Measurements from ENCODE around the gene FLAD1.

The FLAD1 gene

DNA sequence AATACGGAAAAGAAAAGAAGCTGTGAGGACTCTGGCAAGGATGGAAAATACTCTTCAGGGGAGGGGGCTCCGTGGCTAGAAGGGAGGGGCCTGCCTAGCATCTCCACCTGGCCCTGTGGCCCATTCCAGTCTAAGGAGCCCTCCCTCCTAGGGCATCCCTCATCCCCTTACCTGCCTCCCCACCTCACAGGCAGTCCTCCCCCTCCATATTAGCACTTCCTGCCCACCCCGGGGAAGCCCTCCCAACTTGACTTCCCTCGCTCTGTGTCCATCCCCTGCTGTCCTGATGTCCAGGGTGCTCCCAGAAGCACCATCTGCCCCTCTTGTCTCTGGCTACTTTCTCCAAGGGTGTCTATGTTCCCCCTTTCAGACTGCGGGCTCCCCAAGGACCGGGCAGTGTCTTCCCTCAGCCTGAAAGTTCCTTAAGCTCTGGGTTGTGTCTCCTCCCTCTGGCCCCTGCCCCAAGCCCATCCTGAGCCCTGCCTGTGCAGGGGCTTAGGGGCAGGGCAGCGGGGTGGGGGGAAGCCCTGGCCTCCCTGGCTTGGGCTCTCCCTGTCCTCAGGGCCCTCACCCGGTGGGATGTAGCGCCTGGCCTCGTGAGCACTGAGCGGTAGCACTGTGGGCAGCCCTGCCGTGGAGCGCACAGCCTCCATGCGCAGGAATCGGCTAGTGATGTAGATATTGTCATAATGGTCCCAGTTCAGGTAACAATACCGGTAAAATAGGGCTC lies 46.5 kb downstream of the FLAD1 start:
- H3K4me1 ChIP-seq (ENCODE audit: insufficient read depth, low read length), result no peaks in the 10 kb centered on the region
- no peak overlapping the region for H3K4me3 ChIP-seq (ENCODE audit: low read length)
- H3K36me3 ChIP-seq (ENCODE audit: insufficient read depth, low read depth, low read length), result no peaks in the 10 kb centered on the region
- H3K9me3 ChIP-seq (ENCODE audit: insufficient read depth, low read depth, low read length), result no peaks in the 10 kb centered on the region
- H3K27ac ChIP-seq (ENCODE audit: low read length), result no peak overlapping the region
- no peak overlapping the region for H3K9ac ChIP-seq (ENCODE audit: low read depth, low read length)
- H3K27me3 ChIP-seq (ENCODE audit: insufficient read depth, low read length), result no peaks in the 10 kb centered on the region; the same call in 1 of the 2 replicates

GRCh38 chr1:155030243-155030795 lies 47.2 kb downstream of the FLAD1 start:
- no peaks in the 10 kb centered on the region for H3K4me1 ChIP-seq (ENCODE audit: insufficient read depth, low read length)
- H3K36me3 ChIP-seq (ENCODE audit: insufficient read depth, low read depth, low read length), result no peaks in the 10 kb centered on the region
- no peak overlapping the region for H3K4me3 ChIP-seq (ENCODE audit: low read length)
- H3K9me3 ChIP-seq (ENCODE audit: insufficient read depth, low read depth, low read length), result no peaks in the 10 kb centered on the region
- H3K27ac ChIP-seq (ENCODE audit: low read length), result no peak overlapping the region
- H3K27me3 ChIP-seq (ENCODE audit: insufficient read depth, low read length), result no peaks in the 10 kb centered on the region; the same call in 1 of the 2 replicates
- no peak overlapping the region for H3K9ac ChIP-seq (ENCODE audit: low read depth, low read length)

DNA sequence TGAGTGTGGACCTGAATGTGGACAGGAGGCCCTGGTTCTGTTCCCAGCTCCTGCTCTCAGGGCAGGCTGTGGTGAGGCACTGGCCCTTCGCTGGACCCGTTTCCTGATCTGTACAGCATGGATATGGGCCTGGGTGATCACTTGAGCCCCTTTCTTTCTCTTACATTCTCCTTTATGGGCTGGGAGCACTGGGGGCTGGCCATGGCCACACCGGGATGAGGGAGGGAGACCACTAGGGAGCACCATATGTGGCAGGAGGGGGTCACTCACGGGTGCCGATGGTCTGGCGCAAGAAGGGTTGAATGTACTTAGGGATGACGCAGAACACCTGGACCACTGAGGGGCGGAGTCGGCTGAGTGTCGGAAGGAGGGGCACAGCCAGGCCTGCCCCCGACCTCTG lies 47.8 kb downstream of the FLAD1 start:
- Histone ChIP-seq H3K9me3 (ENCODE audit: insufficient read depth, low read depth, low read length) (no peaks in the 10 kb centered on the region), H3K4me3 (ENCODE audit: low read length) (no peak overlapping the region), H3K36me3 (ENCODE audit: insufficient read depth, low read depth, low read length) (no peaks in the 10 kb centered on the region), H3K27ac (ENCODE audit: low read length) (no peak overlapping the region), H3K27me3 (ENCODE audit: insufficient read depth, low read length) (no peaks in the 10 kb centered on the region; the same call in 1 of the 2 replicates), H3K4me1 (ENCODE audit: insufficient read depth, low read length) (no peaks in the 10 kb centered on the region), H3K9ac (ENCODE audit: low read depth, low read length) (no peak overlapping the region)

- Histone ChIP-seq H3K4me1 (ENCODE audit: insufficient read depth, low read length) (no peaks in the 10 kb centered on the region), H3K36me3 (ENCODE audit: insufficient read depth, low read depth, low read length) (no peaks in the 10 kb centered on the region), H3K9me3 (ENCODE audit: insufficient read depth, low read depth, low read length) (no peaks in the 10 kb centered on the region), H3K9ac (ENCODE audit: low read depth, low read length) (no peak overlapping the region), H3K27ac (ENCODE audit: low read length) (no peak overlapping the region), H3K4me3 (ENCODE audit: low read length) (no peak overlapping the region), H3K27me3 (ENCODE audit: insufficient read depth, low read length) (peaks cover 2% of the 10 kb centered on the region; the same call in 1 of the 2 replicates)
These were observed 49.7 kb downstream of the FLAD1 start for GRCh38 chr1:155032886-155033285.

GRCh38 chr1:155033524-155033923 lies 50.4 kb downstream of the FLAD1 start, which contains the start of the genes DCST1 and DCST2:
DCST1 (plus strand) TSS chr1:155033824; CDS start chr1:155034037, 213 bp downstream.
DCST2 (minus strand) TSS chr1:155033781; CDS start chr1:155033701, 80 bp downstream.
- no peak within 1 kb of the TSS for H3K9ac ChIP-seq (ENCODE audit: low read depth, low read length)
- no peak within 1 kb of the TSS for H3K27ac ChIP-seq (ENCODE audit: low read length)
- no peaks in the 10 kb centered on the region; the same call in 1 of the 2 replicates for H3K4me1 ChIP-seq (ENCODE audit: insufficient read depth, low read length)
- H3K9me3 ChIP-seq (ENCODE audit: insufficient read depth, low read depth, low read length), result no peaks in the 10 kb centered on the region
- no peaks in the 10 kb centered on the region for H3K36me3 ChIP-seq (ENCODE audit: insufficient read depth, low read depth, low read length)
- no peak within 1 kb of the TSS for H3K4me3 ChIP-seq (ENCODE audit: low read length)
- peaks cover 8% of the 10 kb centered on the region for H3K27me3 ChIP-seq (ENCODE audit: insufficient read depth, low read length)

DNA sequence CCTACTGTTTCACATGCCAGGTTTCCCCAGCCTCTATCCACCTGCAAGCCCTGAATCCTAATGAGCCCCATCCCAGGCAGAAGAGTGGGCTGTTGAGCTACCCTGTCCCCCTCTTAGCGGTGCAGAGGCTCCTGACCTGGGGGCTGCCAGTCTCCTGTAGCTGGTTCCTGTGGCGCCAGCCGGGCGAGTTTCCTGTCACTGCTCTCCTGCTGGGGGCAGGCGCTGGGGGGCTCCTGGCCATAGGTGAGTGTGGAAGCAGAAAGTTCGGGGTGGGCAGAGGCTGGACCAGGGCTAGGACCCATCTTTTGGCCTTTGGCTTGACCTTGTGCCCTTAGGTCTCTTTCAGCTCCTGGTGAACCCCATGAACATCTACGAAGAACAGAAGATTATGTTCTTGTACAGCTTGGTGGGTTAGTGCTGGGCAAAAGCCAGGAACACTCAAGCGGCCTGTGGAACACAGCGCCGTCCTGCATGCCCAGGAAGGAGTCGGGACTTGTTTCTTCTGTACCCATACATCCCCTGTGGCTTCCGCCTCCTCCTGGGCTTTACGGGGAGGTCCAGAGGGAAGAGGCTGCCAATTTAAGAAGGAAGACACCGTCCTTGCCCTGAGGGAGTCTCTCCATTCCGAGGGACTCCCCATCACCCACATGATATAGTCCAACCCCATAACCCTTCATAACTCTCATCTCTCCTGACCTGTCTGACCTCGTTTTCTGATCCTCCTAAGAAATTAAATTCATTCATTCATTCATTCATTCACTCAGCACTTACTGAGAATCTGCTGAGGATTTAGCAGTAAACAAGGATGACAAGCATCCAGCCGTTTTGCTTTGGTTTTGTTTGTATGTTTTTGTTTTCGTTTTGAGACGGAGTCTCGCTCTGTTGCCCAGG lies 51.4 kb downstream of the FLAD1 start:
- Histone ChIP-seq H3K27me3 (ENCODE audit: insufficient read depth, low read length) (peaks cover 13% of the 10 kb centered on the region), H3K27ac (ENCODE audit: low read length) (no peak overlapping the region), H3K9me3 (ENCODE audit: insufficient read depth, low read depth, low read length) (no peaks in the 10 kb centered on the region), H3K36me3 (ENCODE audit: insufficient read depth, low read depth, low read length) (no peaks in the 10 kb centered on the region), H3K4me1 (ENCODE audit: insufficient read depth, low read length) (no peaks in the 10 kb centered on the region; the same call in 1 of the 2 replicates), H3K9ac (ENCODE audit: low read depth, low read length) (no peak overlapping the region), H3K4me3 (ENCODE audit: low read length) (no peak overlapping the region)

DNA sequence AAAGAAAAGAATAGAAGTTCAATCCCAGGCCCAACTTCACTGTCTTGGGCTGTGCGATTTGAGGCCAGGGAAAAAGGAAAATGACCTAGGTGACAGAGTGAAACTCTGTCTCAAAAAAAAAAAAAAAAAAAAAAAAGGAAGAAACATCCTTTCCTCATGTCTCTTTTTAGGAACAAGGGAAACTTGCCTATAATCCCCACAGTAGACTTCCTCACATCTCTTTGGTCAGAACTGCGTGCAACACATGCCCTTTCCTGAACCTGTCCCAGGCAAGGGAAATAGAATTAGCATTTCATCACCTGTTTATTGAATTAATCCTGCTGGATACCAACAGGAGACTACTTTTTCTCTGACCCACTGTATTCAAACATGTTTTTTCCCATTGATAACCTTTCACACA lies 52.8 kb downstream of the FLAD1 start:
- Histone ChIP-seq H3K36me3 (ENCODE audit: insufficient read depth, low read depth, low read length) (no peaks in the 10 kb centered on the region), H3K4me1 (ENCODE audit: insufficient read depth, low read length) (no peaks in the 10 kb centered on the region; the same call in 1 of the 2 replicates), H3K9me3 (ENCODE audit: insufficient read depth, low read depth, low read length) (no peaks in the 10 kb centered on the region), H3K4me3 (ENCODE audit: low read length) (no peak overlapping the region), H3K27me3 (ENCODE audit: insufficient read depth, low read length) (peaks cover 13% of the 10 kb centered on the region), H3K9ac (ENCODE audit: low read depth, low read length) (no peak overlapping the region), H3K27ac (ENCODE audit: low read length) (no peak overlapping the region)

GRCh38 chr1:155037043-155037442 lies 53.9 kb downstream of the FLAD1 start:
- H3K27me3 ChIP-seq (ENCODE audit: insufficient read depth, low read length), result peaks cover 13% of the 10 kb centered on the region
- H3K4me3 ChIP-seq (ENCODE audit: low read length), result no peak overlapping the region
- H3K4me1 ChIP-seq (ENCODE audit: insufficient read depth, low read length), result no peaks in the 10 kb centered on the region; the same call in 1 of the 2 replicates
- H3K36me3 ChIP-seq (ENCODE audit: insufficient read depth, low read depth, low read length), result no peaks in the 10 kb centered on the region
- H3K9ac ChIP-seq (ENCODE audit: low read depth, low read length), result no peak overlapping the region
- no peaks in the 10 kb centered on the region for H3K9me3 ChIP-seq (ENCODE audit: insufficient read depth, low read depth, low read length)
- no peak overlapping the region for H3K27ac ChIP-seq (ENCODE audit: low read length)

DNA sequence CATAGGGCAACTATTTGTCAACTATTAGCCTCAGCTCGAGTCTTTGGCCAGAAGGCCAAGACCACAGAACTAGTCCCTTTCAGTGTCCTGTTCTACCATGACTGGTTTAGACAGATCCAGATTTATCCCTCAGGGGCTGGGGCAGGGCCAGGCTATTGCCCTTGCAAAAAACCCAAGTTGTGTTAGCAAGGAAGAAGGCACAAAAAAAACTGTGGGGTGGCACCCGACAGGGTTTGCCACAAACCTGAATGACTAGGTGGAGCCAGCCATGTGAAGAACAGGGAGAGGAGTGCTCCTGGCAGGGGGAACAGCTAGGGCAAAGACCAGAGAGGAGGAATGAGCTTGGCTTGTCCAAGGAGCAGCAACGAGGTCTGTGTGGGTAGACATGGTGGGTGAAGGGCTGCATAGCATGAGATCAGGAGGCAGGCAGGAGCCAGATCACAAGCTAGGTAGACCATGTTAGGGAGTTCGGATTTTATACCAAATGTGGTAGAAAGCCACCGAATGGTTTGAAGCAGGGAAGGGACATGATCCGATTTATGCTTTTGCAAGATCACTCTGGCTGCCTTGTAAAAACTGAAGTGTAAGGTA lies 54.8 kb downstream of the FLAD1 start:
- H3K27ac ChIP-seq (ENCODE audit: low read length), result no peak overlapping the region
- H3K9me3 ChIP-seq (ENCODE audit: insufficient read depth, low read depth, low read length), result no peaks in the 10 kb centered on the region

DNA sequence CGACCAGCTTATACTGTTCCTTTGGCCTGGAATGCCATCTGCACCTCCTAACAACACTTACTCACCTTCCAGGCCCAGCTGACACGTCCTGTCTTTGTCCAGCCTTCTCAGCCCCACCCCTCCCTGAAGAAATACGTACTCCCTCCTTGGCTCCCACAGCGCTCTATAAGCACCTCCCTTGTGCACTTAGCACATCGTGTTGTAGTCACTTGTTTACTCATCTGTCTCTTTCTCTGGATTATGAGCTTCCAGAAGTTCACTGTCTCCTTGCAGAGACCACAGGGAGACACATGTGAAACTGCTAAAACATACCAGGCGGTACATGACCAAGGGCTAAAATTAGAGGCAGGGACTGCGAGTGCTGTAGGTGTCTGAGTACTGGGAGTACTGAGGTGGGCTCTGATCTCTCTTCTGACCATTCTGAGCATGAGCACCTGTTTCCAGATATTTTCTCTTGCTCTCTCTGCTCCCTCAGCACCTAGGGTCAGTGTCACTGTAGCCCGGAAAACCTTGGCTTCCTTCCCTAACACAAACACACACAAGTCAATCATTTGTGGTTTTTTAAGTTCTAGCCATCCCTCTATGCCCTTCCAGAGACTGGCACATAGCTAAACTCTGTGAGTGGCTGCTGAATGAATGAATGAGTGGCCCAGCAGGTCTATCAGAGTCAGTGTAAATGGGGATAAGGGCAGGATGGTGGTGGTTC lies 55.6 kb downstream of the FLAD1 start:
- H3K9ac ChIP-seq (ENCODE audit: low read depth, low read length), result no peak overlapping the region
- H3K4me1 ChIP-seq (ENCODE audit: insufficient read depth, low read length), result no peaks in the 10 kb centered on the region; the same call in 1 of the 2 replicates
- no peaks in the 10 kb centered on the region for H3K9me3 ChIP-seq (ENCODE audit: insufficient read depth, low read depth, low read length)
- H3K36me3 ChIP-seq (ENCODE audit: insufficient read depth, low read depth, low read length), result no peaks in the 10 kb centered on the region
- no peak overlapping the region for H3K4me3 ChIP-seq (ENCODE audit: low read length)
- peaks cover 13% of the 10 kb centered on the region for H3K27me3 ChIP-seq (ENCODE audit: insufficient read depth, low read length)
- no peak overlapping the region for H3K27ac ChIP-seq (ENCODE audit: low read length)

More for the DNA sequence above, 54.8 kb downstream of the FLAD1 start:
- Histone ChIP-seq H3K36me3 (ENCODE audit: insufficient read depth, low read depth, low read length) (no peaks in the 10 kb centered on the region), H3K27me3 (ENCODE audit: insufficient read depth, low read length) (peaks cover 13% of the 10 kb centered on the region), H3K9ac (ENCODE audit: low read depth, low read length) (no peak overlapping the region), H3K4me1 (ENCODE audit: insufficient read depth, low read length) (no peaks in the 10 kb centered on the region; the same call in 1 of the 2 replicates), H3K4me3 (ENCODE audit: low read length) (no peak overlapping the region)

- no peaks in the 10 kb centered on the region for H3K36me3 ChIP-seq (ENCODE audit: insufficient read depth, low read depth, low read length)
- H3K27me3 ChIP-seq (ENCODE audit: insufficient read depth, low read length), result peaks cover 13% of the 10 kb centered on the region
- H3K9me3 ChIP-seq (ENCODE audit: insufficient read depth, low read depth, low read length), result no peaks in the 10 kb centered on the region
- H3K4me1 ChIP-seq (ENCODE audit: insufficient read depth, low read length), result no peaks in the 10 kb centered on the region; the same call in 1 of the 2 replicates
- H3K27ac ChIP-seq (ENCODE audit: low read length), result no peak overlapping the region
- H3K4me3 ChIP-seq (ENCODE audit: low read length), result no peak overlapping the region
- H3K9ac ChIP-seq (ENCODE audit: low read depth, low read length), result no peak overlapping the region
These were observed 56.1 kb downstream of the FLAD1 start for GRCh38 chr1:155039308-155039669.

Data from iPS-20b (cell line).